SJCRH30 (cell line): ENCODE results near the gene PPIG. TPM values are rescaled to one million over a fixed set of nuclear protein-coding genes. Genes with fewer than 3 reads are reported as not detected.

Source experiments
- DNase-seq, 2 experiments: peaks; one replicate each; pipeline ENCODE4 v3.0.0-alpha.2; 2015 to 2020
- H3K27ac ChIP-seq: fragments of 250-450 bp; sonication (Bioruptor Pico); 2 replicates; pipeline ENCODE4 v1.5.1; 2020; ENCODE audit warnings: mild to moderate bottlenecking, moderate library complexity
- H3K27me3 ChIP-seq: fragments of 250-450 bp; sonication (Bioruptor Pico); 2 replicates; pipeline ENCODE4 v1.5.1; 2020; ENCODE audit warnings: mild to moderate bottlenecking, moderate library complexity
- H3K36me3 ChIP-seq: fragments of 250-450 bp; sonication (Bioruptor Pico); 2 replicates; pipeline ENCODE4 v1.5.1; 2020; ENCODE audit warnings: mild to moderate bottlenecking, moderate library complexity
- H3K4me1 ChIP-seq: fragments of 250-450 bp; sonication (Bioruptor Pico); 2 replicates; pipeline ENCODE4 v1.5.1; 2020; ENCODE audit warnings: mild to moderate bottlenecking, moderate library complexity
- H3K4me3 ChIP-seq: fragments of 250-450 bp; sonication (Bioruptor Pico); 2 replicates; pipeline ENCODE4 v1.5.1; 2020; ENCODE audit warnings: mild to moderate bottlenecking, moderate library complexity
- H3K9me3 ChIP-seq: fragments of 250-450 bp; sonication (Bioruptor Pico); replicated peaks from 2 replicates; pipeline ENCODE4 v1.5.1; 2020; ENCODE audit warnings: mild to moderate bottlenecking, moderate library complexity
- total RNA-seq: library from RNA; depleted of rRNA; stranded (reverse); fragments of >200 nt; shearing (Covaris generic); gene quantifications from 2 replicates; pipeline ENCODE4 v1.2.3, GENCODE V29; 2014

Gene PPIG
- total RNA-seq, 1 experiment from 2014 or later, result 56.2 TPM

- Histone ChIP-seq H3K4me3 (no peak overlapping the region), H3K27ac (no peak overlapping the region), H3K9me3 (no peaks in the 10 kb centered on the region), H3K36me3 (peaks cover 48% of the 10 kb centered on the region), H3K27me3 (no peaks in the 10 kb centered on the region), H3K4me1 (no peaks in the 10 kb centered on the region)
- no peak for DNase-seq
Measured at GRCh38 chr2:169623235-169623634, 39.1 kb downstream of the PPIG start.

- DNase-seq, result no peak
Measured at GRCh38 chr2:169625781-169626180, 41.6 kb downstream of the PPIG start.

GRCh38 chr2:169636440-169637097, 52.4 kb downstream of the PPIG start:
- Histone ChIP-seq H3K27ac (no peak overlapping the region), H3K9me3 (no peaks in the 10 kb centered on the region), H3K36me3 (peaks cover 72% of the 10 kb centered on the region), H3K27me3 (no peaks in the 10 kb centered on the region), H3K4me3 (no peak overlapping the region), H3K4me1 (no peaks in the 10 kb centered on the region)
- DNase-seq, result no peak

More at GRCh38 chr2:169625781-169626180, 41.6 kb downstream of the PPIG start:
- Histone ChIP-seq H3K27ac (no peak overlapping the region), H3K4me1 (no peaks in the 10 kb centered on the region), H3K27me3 (no peaks in the 10 kb centered on the region), H3K36me3 (peaks cover 39% of the 10 kb centered on the region), H3K4me3 (no peak overlapping the region), H3K9me3 (no peaks in the 10 kb centered on the region)

GRCh38 chr2:169637620-169638019, 53.5 kb downstream of the PPIG start:
- peaks cover 67% of the 10 kb centered on the region for H3K36me3 ChIP-seq
- no peaks in the 10 kb centered on the region for H3K27me3 ChIP-seq
- no peak for DNase-seq

GRCh38 chr2:169640104-169640503, 56.0 kb downstream of the PPIG start:
- no peaks in the 10 kb centered on the region for H3K27me3 ChIP-seq
- no peak overlapping the region for H3K4me3 ChIP-seq
- H3K27ac ChIP-seq, result no peak overlapping the region
- DNase-seq, result no peak
- H3K9me3 ChIP-seq, result no peaks in the 10 kb centered on the region
- peaks cover 44% of the 10 kb centered on the region for H3K36me3 ChIP-seq
- H3K4me1 ChIP-seq, result no peaks in the 10 kb centered on the region

More at GRCh38 chr2:169637620-169638019, 53.5 kb downstream of the PPIG start:
- Histone ChIP-seq H3K27ac (no peak overlapping the region), H3K4me3 (no peak overlapping the region), H3K9me3 (no peaks in the 10 kb centered on the region), H3K4me1 (no peaks in the 10 kb centered on the region)

GRCh38 chr2:169641464-169641863, 57.3 kb downstream of the PPIG start:
- H3K27me3 ChIP-seq, result no peaks in the 10 kb centered on the region
- no peak overlapping the region for H3K27ac ChIP-seq
- H3K4me1 ChIP-seq, result no peaks in the 10 kb centered on the region
- DNase-seq, result no peak
- no peaks in the 10 kb centered on the region for H3K9me3 ChIP-seq
- peaks cover 30% of the 10 kb centered on the region for H3K36me3 ChIP-seq
- no peak overlapping the region for H3K4me3 ChIP-seq

GRCh38 chr2:169644173-169644572, 60.0 kb downstream of the PPIG start:
- no peak for DNase-seq
- no peak overlapping the region for H3K27ac ChIP-seq

GRCh38 chr2:169647496-169647895, 63.3 kb downstream of the PPIG start:
- Histone ChIP-seq H3K27me3 (no peaks in the 10 kb centered on the region), H3K27ac (no peak overlapping the region), H3K4me3 (no peak overlapping the region), H3K4me1 (no peaks in the 10 kb centered on the region), H3K36me3 (no peaks in the 10 kb centered on the region), H3K9me3 (no peaks in the 10 kb centered on the region)
- no peak for DNase-seq

More at GRCh38 chr2:169644173-169644572, 60.0 kb downstream of the PPIG start:
- Histone ChIP-seq H3K9me3 (no peaks in the 10 kb centered on the region), H3K36me3 (peaks cover 8% of the 10 kb centered on the region; the same call in 1 of the 2 replicates), H3K4me3 (no peak overlapping the region), H3K27me3 (no peaks in the 10 kb centered on the region), H3K4me1 (no peaks in the 10 kb centered on the region)

GRCh38 chr2:169649278-169649677, 65.1 kb downstream of the PPIG start:
- no peaks in the 10 kb centered on the region for H3K36me3 ChIP-seq
- no peaks in the 10 kb centered on the region for H3K27me3 ChIP-seq
- H3K9me3 ChIP-seq, result no peaks in the 10 kb centered on the region
- H3K27ac ChIP-seq, result no peak overlapping the region
- no peak overlapping the region for H3K4me3 ChIP-seq
- no peak for DNase-seq
- H3K4me1 ChIP-seq, result no peaks in the 10 kb centered on the region

- H3K27ac ChIP-seq, result no peak overlapping the region
Measured at GRCh38 chr2:169653636-169654035, 69.5 kb downstream of the PPIG start.

GRCh38 chr2:169656164-169656563, 72.0 kb downstream of the PPIG start:
- Histone ChIP-seq H3K4me3 (no peak overlapping the region), H3K27me3 (no peaks in the 10 kb centered on the region), H3K27ac (no peak overlapping the region), H3K4me1 (no peaks in the 10 kb centered on the region), H3K36me3 (no peaks in the 10 kb centered on the region), H3K9me3 (no peaks in the 10 kb centered on the region; the same call in 1 of the 2 replicates)
- no peak for DNase-seq

More at GRCh38 chr2:169653636-169654035, 69.5 kb downstream of the PPIG start:
- Histone ChIP-seq H3K4me3 (no peak overlapping the region), H3K36me3 (no peaks in the 10 kb centered on the region), H3K9me3 (no peaks in the 10 kb centered on the region), H3K4me1 (no peaks in the 10 kb centered on the region), H3K27me3 (no peaks in the 10 kb centered on the region)
- no peak for DNase-seq

GRCh38 chr2:169658877-169659276, 74.7 kb downstream of the PPIG start:
- DNase-seq, result no peak
- H3K36me3 ChIP-seq, result no peaks in the 10 kb centered on the region
- H3K27me3 ChIP-seq, result no peaks in the 10 kb centered on the region
- no peak overlapping the region for H3K27ac ChIP-seq
- no peak overlapping the region for H3K4me3 ChIP-seq
- H3K4me1 ChIP-seq, result no peaks in the 10 kb centered on the region
- no peaks in the 10 kb centered on the region; the same call in 1 of the 2 replicates for H3K9me3 ChIP-seq

- H3K4me1 ChIP-seq, result no peaks in the 10 kb centered on the region
- H3K9me3 ChIP-seq, result no peaks in the 10 kb centered on the region; the same call in 1 of the 2 replicates
- H3K36me3 ChIP-seq, result no peaks in the 10 kb centered on the region
- H3K27me3 ChIP-seq, result no peaks in the 10 kb centered on the region
- no peak overlapping the region for H3K4me3 ChIP-seq
- no peak for DNase-seq
- no peak overlapping the region for H3K27ac ChIP-seq
Measured at GRCh38 chr2:169659320-169659719, 75.2 kb downstream of the PPIG start.

- Histone ChIP-seq H3K36me3 (no peaks in the 10 kb centered on the region), H3K4me3 (no peak overlapping the region), H3K9me3 (no peaks in the 10 kb centered on the region; the same call in 1 of the 2 replicates), H3K27ac (no peak overlapping the region), H3K4me1 (no peaks in the 10 kb centered on the region), H3K27me3 (no peaks in the 10 kb centered on the region)
- DNase-seq, result no peak
Measured at GRCh38 chr2:169661265-169661664, 77.1 kb downstream of the PPIG start.

- Histone ChIP-seq H3K9me3 (no peaks in the 10 kb centered on the region; the same call in 1 of the 2 replicates), H3K27me3 (no peaks in the 10 kb centered on the region), H3K4me3 (no peak overlapping the region), H3K4me1 (no peaks in the 10 kb centered on the region), H3K36me3 (no peaks in the 10 kb centered on the region), H3K27ac (no peak overlapping the region)
- no peak for DNase-seq
Measured at GRCh38 chr2:169662744-169663143, 78.6 kb downstream of the PPIG start.

GRCh38 chr2:169663247-169663646, 79.1 kb downstream of the PPIG start:
- H3K27me3 ChIP-seq, result no peaks in the 10 kb centered on the region
- DNase-seq, result no peak
- H3K9me3 ChIP-seq, result no peaks in the 10 kb centered on the region; the same call in 1 of the 2 replicates
- no peaks in the 10 kb centered on the region for H3K36me3 ChIP-seq
- no peaks in the 10 kb centered on the region for H3K4me1 ChIP-seq
- no peak overlapping the region for H3K4me3 ChIP-seq
- no peak overlapping the region for H3K27ac ChIP-seq
